Cardiac muscle cell (in vitro differentiated cells and primary cell): ENCODE data around the gene POU4F2. TPM values are rescaled to one million over a fixed set of nuclear protein-coding genes. Genes with fewer than 3 reads are reported as not detected.

ENCODE experiments used
- DNase-seq, 2 donors: peaks; one replicate each; pipeline versions ENCODE4 v3.0.0 to v3.0.0-alpha.2; 2010 to 2017; ENCODE audit warnings: low read depth in 1 of 2, low spot score in 1 of 2
- H3K27ac ChIP-seq: fragments of 200-600 bp; sonication (generic); 2 replicates; pipeline ENCODE4 v1.5.1; 2016
- H3K27me3 ChIP-seq: fragments of 200-600 bp; sonication (generic); 2 replicates; pipeline ENCODE4 v1.6.0; 2016; ENCODE audit warnings: control low read depth
- H3K36me3 ChIP-seq: fragments of 200-600 bp; sonication (generic); 2 replicates; pipeline ENCODE4 v1.5.1; 2016; ENCODE audit warnings: control low read depth
- H3K4me1 ChIP-seq: fragments of 200-600 bp; sonication (generic); 2 replicates; pipeline ENCODE4 v1.8.1; 2017; ENCODE audit warnings: low read depth, mild to moderate bottlenecking, mixed run types
- H3K4me3 ChIP-seq: fragments of 200-600 bp; sonication (generic); 2 replicates; pipeline ENCODE4 v1.5.1; 2016; ENCODE audit warnings: mild to moderate bottlenecking
- H3K9me3 ChIP-seq: fragments of 200-600 bp; sonication (generic); 2 replicates; pipeline ENCODE4 v1.5.1; 2017; ENCODE audit warnings: low read depth, mild to moderate bottlenecking, control low read depth
- CTCF ChIP-seq: IDR thresholded peaks from 2 replicates; pipeline ENCODE4 v1.5.1; 2012; ENCODE audit warnings: low read depth, mild to moderate bottlenecking, low read length
- polyA plus RNA-seq: library from polyadenylated mRNA; unstranded; fragments of >200 nt; fragmentation: Nextera tagmentation; extraction: Ambion mirVana; gene quantifications from 2 replicates; pipeline ENCODE4 v1.2.1, GENCODE V29; 2016
- total RNA-seq: library from RNA; depleted of rRNA; stranded (reverse); fragments of >200 nt; gene quantifications from 2 replicates; pipeline ENCODE4 v1.2.3, GENCODE V29; 2016

Gene POU4F2
- total and polyA plus RNA-seq, 2 experiments from 2014 or later = 0.33 TPM; not detected in 1

- Histone ChIP-seq H3K4me1 (no peaks in the 10 kb centered on the region), H3K9me3 (no peaks in the 10 kb centered on the region)
These were observed 9.1 kb downstream of the POU4F2 start for GRCh38 chr4:146647615-146648460.

GRCh38 chr4:146648461-146648783 is 9.7 kb downstream of the POU4F2 start:
- no peak for TF ChIP-seq CTCF
- H3K36me3 ChIP-seq = no peaks in the 10 kb centered on the region
- no peaks in the 10 kb centered on the region for H3K4me1 ChIP-seq
- no peaks in the 10 kb centered on the region for H3K9me3 ChIP-seq
- H3K27ac ChIP-seq = no peak overlapping the region
- peaks cover 100% of the 10 kb centered on the region for H3K27me3 ChIP-seq
- H3K4me3 ChIP-seq = no peak overlapping the region
- no peak for DNase-seq

More at GRCh38 chr4:146647615-146648460, 9.1 kb downstream of the POU4F2 start:
- DNase-seq = peak in 1 of 2 donors; percentile 43
- no peak overlapping the region for H3K27ac ChIP-seq
- H3K36me3 ChIP-seq = no peaks in the 10 kb centered on the region
- peaks cover 100% of the 10 kb centered on the region for H3K27me3 ChIP-seq
- H3K4me3 ChIP-seq = no peak overlapping the region
- TF ChIP-seq CTCF = no peak

- no peak overlapping the region for H3K4me3 ChIP-seq
These were observed 10.5 kb downstream of the POU4F2 start for GRCh38 chr4:146649232-146649631.

GRCh38 chr4:146650034-146650433 is 11.3 kb downstream of the POU4F2 start:
- H3K4me3 ChIP-seq = no peak overlapping the region
- H3K27ac ChIP-seq = no peak overlapping the region
- H3K4me1 ChIP-seq = no peaks in the 10 kb centered on the region
- TF ChIP-seq CTCF = no peak
- H3K36me3 ChIP-seq = no peaks in the 10 kb centered on the region
- no peak for DNase-seq
- no peaks in the 10 kb centered on the region for H3K9me3 ChIP-seq
- peaks cover 98% of the 10 kb centered on the region for H3K27me3 ChIP-seq

More at GRCh38 chr4:146649232-146649631, 10.5 kb downstream of the POU4F2 start:
- Histone ChIP-seq H3K27ac (no peak overlapping the region), H3K36me3 (no peaks in the 10 kb centered on the region), H3K9me3 (no peaks in the 10 kb centered on the region), H3K4me1 (no peaks in the 10 kb centered on the region), H3K27me3 (peaks cover 100% of the 10 kb centered on the region)
- TF ChIP-seq CTCF = no peak
- no peak for DNase-seq

- peak; percentile 38 to 89 for DNase-seq
- Histone ChIP-seq H3K36me3 (no peaks in the 10 kb centered on the region), H3K27me3 (peaks cover 58% of the 10 kb centered on the region), H3K9me3 (no peaks in the 10 kb centered on the region), H3K27ac (no peak overlapping the region), H3K4me3 (peak overlapping the region; percentile 22), H3K4me1 (no peaks in the 10 kb centered on the region)
- TF ChIP-seq CTCF = no peak
These were observed 16.2 kb downstream of the POU4F2 start for GRCh38 chr4:146654687-146655520.
